Activated CD4-positive, alpha-beta T cell treated with anti-CD3 and anti-CD28 coated beads, Interleukin-2, Interleukin-4, amounts not matched to agents 100 ng/mL and 50 ng/mL, durations not matched to agents 16 hours and 8 hours (primary cell): ENCODE data around the gene CCNI2.
A peak's percentile ranks its signal among the peaks of the same experiment; 100 is the strongest.

Experiments
- DNase-seq: peaks from one replicate; pipeline ENCODE4 v3.0.0-alpha.2; 2020; ENCODE audit warnings: low spot score

Gene CCNI2

DNA sequence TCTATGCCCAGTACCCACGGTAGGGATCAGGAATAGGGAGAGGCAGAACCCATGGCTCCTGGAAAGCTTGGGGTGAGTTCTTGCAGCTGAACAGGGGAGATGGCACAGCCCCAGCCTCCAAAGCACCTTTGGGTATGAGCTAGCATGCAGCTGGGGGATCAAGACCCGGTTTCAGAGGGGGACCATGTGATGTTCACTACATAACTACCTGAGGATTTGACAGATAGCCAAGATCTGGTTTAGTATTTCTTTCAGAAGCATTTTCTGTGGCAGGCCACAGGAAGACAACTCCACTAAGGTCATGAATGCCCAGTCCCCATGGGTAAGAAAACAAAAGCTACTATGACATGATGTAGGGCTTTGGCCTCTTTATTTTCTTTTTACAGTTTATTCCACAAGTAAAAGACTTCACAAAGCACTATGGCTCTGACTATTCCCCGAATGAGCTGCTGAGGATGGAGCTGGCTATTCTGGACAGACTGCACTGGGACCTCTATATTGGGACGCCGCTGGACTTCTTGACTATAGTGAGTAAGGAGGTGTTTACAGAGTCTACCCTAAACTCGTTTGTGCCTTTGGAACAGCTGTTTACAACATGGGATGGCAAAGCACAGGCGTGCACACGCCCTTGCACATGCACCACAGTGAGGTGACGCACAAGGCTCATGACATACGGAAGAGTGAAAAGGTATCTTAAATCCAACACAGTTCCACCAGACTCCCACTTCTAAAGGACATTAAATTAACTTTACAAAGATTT is 3.4 kb downstream of the CCNI2 start:
- no peak for DNase-seq

DNA sequence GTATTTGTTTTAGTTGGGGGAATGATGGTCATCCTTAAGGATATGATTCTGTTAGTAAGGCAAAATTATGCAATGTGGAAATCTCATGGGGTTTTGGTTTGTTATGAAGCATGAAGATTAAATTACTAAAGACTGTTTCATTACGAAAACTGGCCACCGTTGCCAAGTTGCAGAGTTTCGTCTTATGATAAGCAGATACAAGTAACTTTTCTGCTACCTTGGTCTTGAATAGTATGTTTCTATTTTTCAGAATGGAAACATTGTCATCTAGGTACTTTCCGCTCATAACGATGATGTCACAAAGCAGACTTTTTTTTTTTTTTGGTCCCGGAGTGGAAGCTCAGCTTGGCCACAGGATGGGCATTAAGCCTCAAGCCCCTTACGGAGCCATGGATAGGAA is 4.2 kb downstream of the CCNI2 start:
- peak; percentile 63 for DNase-seq

DNA sequence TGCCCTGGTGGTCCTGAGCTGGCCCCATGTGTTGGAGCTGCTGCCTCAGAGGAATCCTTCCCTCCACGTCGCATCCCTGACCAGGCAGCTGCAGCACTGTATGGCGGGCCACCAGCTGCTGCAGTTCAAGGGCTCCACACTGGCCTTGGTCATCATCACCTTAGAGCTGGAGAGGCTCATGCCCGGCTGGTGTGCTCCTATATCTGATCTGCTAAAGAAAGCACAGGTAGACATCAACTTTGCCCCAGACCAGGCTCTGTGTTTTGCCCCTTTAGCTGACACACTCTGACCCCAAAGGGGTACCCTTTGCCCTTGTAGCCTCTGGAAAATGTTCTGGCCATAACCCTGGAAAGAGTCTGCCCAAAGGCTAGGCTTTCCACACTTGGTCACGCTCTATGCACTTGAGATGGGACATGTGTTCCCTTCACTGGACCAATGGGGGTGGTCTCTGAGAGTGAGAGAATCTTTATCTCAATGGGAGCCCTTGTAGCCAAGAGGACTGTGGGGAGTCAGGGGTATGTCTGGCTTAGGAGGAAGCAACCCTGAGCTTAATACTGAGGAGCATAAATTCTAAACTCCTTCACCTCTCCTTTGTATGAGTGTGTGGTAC is 4.8 kb downstream of the CCNI2 start:
- no peak for DNase-seq

DNA sequence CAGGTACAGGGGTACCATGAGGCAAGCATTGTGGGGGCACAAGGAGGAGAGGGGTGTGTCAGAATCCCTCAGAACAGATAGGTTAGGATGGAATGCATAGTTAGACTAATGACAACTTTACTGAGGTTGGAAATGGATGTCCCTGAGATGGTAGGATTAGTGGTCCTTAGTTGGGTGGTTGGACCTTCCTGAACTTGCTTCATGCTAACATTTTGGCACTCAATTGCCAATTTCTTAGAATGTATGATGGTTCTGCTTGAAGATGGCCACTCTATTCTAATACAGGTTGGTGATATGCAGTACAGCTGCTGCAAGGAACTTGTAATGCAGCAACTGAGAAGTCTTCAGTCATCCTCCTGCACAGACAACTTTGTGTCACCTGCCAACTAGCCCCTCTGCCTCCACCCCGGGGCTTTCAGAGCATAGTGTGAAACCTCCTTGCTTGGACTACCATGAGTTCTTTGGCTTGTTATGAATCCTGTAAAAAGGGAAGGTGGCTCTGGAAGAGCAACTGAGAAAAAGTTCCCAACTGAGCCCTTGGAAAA is 5.4 kb downstream of the CCNI2 start:
- DNase-seq: no peak

DNA sequence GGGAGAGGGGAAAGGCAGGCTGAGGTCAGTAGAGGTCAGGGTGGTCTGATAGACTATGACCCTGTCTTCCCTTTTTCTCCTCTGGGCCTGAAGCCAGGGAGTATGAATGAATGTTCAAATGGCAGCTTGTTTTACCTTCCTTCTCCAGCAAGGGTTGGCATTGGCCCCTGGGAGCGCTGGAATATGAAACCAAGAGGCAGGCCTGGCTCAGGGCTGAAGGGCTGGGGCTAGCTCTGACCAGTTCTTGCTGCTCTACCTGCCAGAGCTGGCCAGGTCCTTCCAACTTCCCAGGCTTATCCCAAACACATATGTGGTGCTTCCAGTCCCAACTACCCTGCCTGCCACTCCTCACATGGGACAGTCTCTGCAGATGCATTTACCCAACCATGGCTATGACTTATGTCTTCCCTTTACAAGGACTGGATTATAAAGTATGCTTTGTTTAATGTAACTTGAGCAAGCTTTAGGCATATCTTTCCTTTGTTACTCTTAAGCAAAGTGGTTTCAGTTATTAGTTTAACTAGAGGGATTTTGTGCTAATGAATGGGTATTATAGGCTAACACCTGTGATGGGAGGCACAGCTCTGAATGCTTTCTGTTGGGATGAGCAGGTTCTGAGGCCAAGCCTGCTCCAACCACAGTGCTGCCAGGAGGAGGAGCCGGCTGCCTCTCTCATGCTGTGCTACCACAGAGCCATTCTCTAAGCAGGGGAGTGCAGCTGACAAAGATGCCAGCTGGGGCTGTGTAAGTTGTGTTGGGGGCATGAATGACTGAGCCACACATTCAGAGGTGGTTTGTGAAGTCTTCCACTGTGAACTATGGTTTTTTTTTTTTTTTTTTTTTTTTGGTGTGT is 6.1 kb downstream of the CCNI2 start:
- no peak for DNase-seq

DNA sequence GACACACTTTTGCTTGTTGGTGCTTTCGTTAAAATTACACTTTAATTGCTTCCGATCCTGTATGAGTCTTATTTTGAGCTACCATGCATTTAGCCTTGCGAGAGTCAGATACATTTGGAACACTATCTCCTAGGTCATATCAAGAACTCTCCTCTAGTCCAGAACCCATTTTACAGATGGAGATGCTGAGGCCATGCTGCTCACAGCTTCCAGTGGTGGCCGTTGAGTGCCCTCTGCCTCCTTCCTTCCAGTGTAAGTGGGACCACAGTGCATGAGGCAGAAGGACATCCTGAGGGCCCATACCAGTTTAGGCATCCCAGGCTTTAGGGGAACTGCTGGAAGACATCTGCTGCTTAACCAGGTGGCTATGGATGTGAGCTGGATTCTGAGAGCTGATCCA is 6.9 kb downstream of the CCNI2 start:
- DNase-seq: no peak

DNA sequence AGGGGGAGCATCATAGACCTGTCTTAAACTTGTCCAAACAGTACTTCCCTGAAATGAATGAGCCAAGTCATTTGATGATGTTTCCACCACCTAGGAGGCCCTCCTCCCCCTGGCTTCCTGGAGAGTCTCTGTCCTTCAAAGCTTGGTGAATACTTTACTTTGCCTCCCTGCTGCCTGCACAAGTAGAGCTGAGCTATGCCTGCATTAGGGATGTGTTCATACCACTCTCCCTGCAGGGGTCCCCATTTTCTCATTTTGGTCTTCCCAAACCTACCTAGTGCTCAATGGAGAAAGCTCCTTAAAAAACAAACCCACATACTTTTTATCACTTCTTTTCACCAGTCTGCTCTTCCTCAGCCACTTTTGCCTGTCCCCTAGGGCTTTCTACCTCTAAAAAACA is 7.7 kb downstream of the CCNI2 start:
- no peak for DNase-seq

DNA sequence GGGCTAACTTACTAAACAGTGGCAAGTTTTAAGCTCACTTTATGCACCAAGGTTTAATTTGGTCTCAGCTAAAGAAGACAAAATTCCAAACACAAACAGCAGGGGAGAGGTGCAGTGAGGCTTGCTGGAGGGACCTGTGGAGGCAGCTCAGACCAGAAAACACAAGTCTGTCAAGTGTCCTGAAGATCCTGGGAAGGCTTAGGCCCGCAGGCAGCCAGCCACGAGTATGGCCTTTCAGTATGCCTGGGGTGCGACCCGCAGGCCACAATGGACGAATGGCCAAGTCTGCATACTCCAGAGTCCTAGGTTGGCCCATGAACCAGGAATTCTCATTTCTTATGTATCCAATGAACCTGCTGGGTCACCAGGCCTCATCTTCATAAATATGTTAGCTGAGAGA is 9.3 kb downstream of the CCNI2 start:
- DNase-seq: no peak

DNA sequence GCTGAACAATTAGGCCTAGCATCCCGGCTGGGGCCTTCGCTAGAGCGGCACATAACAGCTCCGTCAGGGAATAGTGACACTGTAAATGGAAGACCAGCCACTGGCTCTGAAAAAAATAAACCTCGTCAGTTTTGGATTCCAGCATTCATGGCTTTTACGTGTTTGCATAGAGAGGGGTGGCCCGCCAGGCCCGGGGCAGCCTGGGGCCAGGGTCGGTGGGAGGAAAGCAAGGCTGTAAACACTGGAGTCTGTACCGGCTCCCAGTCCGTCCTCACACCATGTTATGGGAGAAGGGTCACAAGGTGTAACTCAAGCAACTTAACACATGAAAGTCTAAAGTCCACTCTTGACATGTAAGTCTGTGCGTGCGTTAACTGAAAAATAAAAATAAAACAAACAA is 11.2 kb downstream of the CCNI2 start:
- DNase-seq: no peak

DNA sequence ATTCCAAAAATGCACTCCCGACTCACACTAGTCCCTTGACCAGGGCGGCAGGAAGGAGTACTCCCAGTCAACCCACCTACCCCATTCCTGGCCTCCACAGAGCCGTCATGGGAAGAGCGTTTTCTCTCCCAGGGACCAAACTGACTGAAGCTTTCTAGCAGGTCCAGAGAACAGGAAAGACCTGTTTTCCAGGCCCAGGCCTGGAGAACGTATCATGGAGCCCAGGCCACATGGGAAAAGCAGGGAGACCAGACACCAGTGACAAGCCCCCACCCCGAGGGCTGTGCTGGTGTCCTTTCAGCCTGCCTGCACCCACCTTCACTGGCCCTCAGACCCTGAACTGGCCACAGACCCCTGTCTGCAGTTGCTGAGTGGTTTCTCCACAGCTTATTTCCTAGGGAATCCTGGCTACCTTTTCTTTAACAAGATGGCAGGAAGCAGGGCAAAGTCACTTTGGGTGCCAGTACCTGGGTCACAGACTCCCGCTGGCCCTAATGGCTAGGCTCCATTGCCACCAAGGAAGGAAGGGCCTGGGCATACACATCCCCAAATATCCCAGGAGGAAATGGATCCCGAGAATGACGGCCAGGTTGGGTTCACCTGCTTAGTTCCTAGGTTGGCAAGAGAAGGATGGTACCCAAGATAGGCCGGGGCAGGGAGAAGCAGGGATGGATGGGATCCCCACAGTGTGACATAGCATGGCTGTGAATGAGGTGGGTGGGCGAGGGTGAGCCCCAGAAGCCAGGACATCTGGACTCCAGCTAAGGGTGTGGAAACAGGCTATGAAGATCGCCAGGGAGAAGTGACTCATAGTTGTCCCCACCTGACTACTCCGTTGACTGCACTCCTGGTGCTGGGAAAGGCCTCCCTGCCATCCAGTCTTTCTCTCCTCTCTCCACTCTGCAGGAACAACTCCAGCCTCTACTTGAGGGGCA is 12.2 kb downstream of the CCNI2 start:
- no peak for DNase-seq

DNA sequence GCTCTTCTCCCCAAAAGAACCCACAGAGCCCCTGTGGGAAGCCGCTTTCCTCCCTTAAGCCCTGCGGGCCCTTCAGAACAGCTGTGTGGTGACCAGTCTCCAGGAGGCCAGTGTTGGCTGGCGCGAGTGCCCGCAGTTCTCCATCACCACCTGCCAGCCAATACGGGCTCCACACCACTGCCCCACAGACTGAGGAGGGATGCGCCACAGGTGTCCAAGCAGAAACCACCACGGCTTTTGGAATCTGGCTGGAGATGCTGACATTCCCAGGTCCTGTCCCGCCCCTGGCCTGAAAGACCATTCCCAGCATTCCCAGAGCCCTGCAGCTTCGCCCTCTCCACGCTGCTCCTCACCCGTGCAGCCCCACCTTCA is 12.8 kb downstream of the CCNI2 start:
- no peak for DNase-seq

DNA sequence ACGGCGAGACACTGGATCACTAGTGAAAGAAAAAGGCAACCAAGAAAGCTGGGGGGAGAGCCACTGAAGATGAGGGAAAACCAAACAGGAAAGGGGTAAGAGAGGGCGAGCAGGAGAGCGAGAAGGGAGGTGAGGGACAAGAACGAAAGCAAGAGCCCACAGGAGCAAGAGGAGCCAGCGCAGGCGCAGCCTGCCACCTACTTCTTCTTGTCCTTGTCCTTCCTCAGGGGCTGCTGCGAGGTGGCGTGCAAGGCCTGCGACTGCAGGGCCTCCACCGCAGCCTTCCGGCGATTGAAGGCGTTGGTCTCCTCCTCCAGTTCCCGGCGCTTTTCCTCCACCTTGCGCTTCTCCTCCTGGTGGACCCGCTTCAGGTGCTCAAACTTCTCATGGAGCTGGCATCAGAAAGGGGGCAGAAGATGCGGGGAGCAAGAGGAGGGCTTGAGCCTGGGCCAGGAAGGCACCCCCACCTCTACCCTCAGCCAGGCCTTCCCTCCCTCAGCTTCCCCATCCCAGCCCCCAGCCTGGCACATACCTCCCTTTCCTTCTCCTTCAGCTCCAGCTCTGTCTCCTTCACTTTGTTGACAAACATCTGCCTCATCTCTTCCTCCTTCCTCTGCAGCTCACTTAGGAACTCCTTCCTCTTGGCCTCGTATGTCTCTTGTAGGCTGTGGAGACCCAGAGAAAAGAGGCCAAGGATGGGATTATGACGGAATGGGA is 13.5 kb downstream of the CCNI2 start:
- no peak for DNase-seq

DNA sequence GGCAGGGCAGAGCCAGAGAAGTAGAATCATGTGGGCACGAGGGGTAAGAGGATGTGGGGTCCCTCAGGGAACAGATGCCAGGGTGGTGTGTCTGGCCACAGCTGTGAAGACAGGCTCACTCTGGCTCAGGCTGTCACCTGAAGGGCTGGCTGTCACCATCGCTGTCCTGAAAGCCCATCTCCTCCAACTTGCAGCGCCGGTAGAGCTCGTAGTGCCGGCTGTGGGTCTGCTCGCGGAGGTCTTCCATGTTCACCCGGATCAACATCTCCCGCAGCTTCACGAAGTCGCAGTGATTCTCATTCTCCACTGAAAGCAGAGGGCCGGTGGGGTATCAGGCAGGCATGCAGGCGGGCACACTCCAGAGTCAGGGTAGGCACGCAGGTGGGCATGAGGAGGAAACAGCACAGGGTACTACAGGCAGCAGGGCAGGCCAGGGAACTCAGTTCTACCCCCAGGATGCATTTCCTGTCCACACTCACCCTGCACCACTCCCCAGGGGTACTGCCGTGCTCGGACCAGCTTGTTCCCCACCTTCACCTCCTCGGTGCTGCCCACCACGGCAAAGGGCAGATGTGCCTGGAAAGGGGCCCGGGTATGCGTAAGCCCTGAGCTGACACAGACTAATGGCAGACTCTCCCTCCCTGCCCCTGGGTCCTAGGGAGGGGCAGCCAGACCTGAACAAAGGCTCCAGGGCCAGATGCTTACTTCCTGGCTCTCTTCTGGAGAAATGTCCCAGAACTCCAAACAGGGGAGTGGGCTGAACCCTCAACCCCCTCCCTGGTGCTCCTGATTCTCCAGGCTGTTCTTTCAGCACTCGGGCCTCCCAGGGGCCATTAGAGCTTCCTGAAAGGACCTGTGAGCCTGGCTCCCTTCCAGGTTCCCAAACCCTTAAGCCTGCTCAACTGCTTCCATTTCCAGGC is 14.4 kb downstream of the CCNI2 start:
- no peak for DNase-seq

DNA sequence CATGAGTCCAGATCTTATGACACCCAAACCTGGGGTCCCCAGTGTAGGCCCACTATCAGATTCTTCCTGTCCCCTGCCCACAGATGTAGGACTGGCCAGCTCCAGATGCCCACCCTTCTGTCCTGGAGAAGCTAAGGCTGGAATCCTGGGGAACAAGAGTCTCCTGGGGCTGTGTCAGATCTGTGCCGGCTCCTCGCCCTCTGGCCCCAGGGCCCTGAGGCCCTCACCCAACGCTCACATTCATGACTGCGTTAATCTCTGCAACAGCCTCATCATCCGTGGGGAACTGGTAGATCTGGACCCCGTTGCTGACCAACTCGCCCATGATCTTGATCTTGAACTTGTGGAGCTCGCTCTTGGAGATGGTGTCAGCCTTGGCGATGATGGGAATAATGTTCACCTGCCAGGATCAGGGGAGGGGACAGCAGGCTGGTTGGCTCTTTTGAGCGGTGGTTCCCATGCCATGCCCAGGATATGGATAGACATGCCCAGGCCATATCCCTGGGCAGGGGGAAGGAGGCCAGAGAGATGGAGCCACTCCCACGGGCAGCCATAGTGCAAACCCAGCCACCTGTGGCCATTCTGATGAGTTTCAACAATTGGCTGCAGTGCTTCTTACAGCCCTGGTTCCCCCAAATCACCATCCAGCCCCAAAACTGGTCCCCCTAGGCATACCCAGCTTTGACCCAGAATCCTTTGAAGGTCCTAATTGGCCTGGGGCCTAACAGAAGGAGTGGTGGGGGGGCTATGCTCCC is 15.2 kb downstream of the CCNI2 start:
- no peak for DNase-seq

DNA sequence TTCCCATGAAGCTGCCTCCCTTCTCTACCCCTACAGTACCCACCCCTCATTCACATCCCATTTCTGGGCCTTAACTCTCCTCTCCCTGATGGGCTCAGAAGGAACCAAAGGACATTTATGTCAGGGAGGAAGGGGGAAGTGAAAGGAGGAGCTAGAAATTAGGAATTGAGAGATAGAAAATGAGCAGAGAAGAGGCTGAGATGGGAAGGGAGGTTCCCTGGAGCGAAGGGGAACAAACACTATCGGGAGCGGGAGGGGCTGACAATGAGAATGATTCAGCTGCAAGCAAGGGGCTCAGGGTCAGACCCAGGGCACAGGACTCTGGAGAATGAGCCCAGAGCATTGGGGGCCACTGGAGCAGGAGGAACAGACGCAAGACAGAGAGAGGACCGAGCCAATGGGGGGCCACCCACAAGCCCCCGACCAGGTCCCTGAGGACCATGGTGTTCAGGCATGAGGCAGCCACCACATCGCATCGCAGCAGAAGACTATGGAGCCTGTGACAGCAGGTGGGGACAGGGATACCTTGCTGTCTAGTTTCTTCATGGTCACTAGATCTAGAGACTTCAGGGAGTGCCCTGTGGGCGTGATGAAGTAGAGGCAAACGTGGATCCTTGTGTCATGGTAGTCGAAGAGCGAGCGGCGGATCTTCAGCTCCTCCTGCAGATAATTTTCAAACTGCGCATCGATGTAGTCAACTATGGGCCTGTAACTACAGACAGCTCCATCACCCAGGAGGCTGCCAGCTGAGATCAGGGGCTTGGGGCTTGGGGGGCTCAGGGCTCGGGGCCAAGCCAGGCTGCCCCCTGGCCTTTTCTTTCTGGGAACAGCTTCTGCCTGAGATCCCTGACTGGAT is 16.2 kb downstream of the CCNI2 start:
- no peak for DNase-seq

DNA sequence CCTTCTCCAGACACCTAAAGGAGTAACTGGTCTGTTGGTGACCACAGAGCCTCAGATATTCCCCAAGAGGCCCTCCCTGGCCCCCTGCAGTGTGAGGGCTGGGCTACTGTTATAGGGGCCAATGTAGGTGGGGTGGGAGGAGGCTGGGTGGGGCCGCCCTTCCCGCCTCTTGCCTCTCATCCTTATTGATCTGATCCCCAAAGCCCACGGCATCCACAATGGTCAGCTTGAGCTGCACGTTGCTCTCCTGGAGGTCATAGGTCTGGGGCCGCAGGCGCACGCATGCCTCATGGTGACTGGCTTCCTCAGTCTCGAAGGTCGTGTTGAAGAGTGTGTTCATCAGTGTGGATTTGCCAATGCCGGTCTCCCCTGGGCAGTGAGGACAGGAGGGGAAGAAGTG is 16.8 kb downstream of the CCNI2 start:
- no peak for DNase-seq

DNA sequence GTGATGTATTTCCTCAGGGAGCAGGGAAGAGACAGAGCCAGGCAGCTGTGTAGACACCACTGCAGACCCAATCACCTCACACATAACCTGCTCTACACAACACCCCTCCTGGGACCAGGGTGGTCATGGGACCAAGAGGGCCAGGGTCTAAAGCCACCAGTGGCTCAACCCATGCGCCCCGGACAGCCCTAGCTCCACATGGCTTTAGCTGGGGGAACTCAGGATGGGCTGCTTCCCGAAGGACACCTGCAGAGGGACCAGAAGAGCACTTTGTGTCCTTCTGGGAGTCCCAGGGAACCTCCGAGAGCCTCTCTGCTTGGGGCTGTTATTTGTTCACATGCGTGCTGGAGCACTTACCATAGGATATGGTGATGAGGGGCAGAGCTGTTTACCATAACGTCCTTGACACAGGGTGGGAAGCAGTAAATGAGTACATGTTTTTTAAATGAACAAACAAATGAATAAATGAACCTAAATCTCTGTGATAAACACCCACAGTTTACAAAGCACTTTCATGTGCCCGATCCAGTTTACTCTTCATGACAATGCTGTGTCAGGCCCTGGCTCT is 17.5 kb downstream of the CCNI2 start:
- no peak for DNase-seq
